K562 (cell line): Measurements from ENCODE around the gene DNAL4. TPM values are rescaled to one million over a fixed set of nuclear protein-coding genes. Genes with fewer than 3 reads are reported as not detected.

Experiments
- ADNP ChIP-seq: fragments of 200-800 bp; sonication (Bioruptor generic); IDR thresholded peaks from 2 replicates; pipeline ENCODE4 v1.6.1; 2016; ENCODE audit warnings: missing genetic modification characterization, missing compliant biosample characterization
- BRCA1 ChIP-seq, 2 experiments: fragments of 450-650 bp in 1 of 2; sonication (generic) in 1 of 2; formaldehyde crosslinking in 1 of 2; IDR thresholded peaks; 2 replicates each; pipeline versions ENCODE4 v1.5.0 to v1.6.1; 2017 to 2020; ENCODE audit warnings: mild to moderate bottlenecking in 1 of 2, missing genetic modification reagents in 1 of 2
- CBFA2T2 ChIP-seq: fragments of 450-650 bp; conservative IDR thresholded peaks from 2 replicates; pipeline ENCODE4 v1.6.1; 2017; ENCODE audit warnings: mild to moderate bottlenecking
- CGGBP1 ChIP-seq: fragments of 250-450 bp; sonication (Bioruptor Pico); IDR thresholded peaks from 2 replicates; pipeline ENCODE4 v1.9.0; 2021; ENCODE audit warnings: mild to moderate bottlenecking
- DDX20 ChIP-seq: fragments of 450-650 bp; IDR thresholded peaks from 2 replicates; pipeline ENCODE4 v1.6.1; 2016; ENCODE audit warnings: missing genetic modification characterization, low read depth, mild to moderate bottlenecking, missing compliant biosample characterization, moderate library complexity
- ELF4 ChIP-seq: fragments of 450-650 bp; formaldehyde crosslinking; IDR thresholded peaks from 2 replicates; pipeline ENCODE4 v1.4.0; 2022; ENCODE audit warnings: missing genetic modification characterization
- HCFC1 ChIP-seq: IDR thresholded peaks from 2 replicates; pipeline ENCODE4 v1.6.1; 2012; ENCODE audit warnings: low read depth, low read length, improper control_type of control experiment
- HNRNPK ChIP-seq: fragments of 200-400 bp; formaldehyde crosslinking; IDR thresholded peaks from one replicate; pipeline ENCODE4 v1.6.1; 2018; ENCODE audit warnings: mild to moderate bottlenecking, low read depth, low read length; ENCODE audit not compliant: poor library complexity, severe bottlenecking
- HSF4 ChIP-seq: fragments of 250-450 bp; sonication (Bioruptor Pico); IDR thresholded peaks from 2 replicates; pipeline ENCODE4 v2.1.2; 2022; ENCODE audit warnings: mild to moderate bottlenecking, moderate library complexity, borderline replicate concordance
- KHSRP ChIP-seq: fragments of 450-650 bp; IDR thresholded peaks from 2 replicates; pipeline ENCODE4 v1.6.1; 2017
- LARP7 ChIP-seq: fragments of 450-650 bp; IDR thresholded peaks from 2 replicates; pipeline ENCODE4 v1.6.1; 2016
- MAFK ChIP-seq: IDR thresholded peaks from 2 replicates; pipeline ENCODE4 v1.6.1; 2011; ENCODE audit warnings: low read length, improper control_type of control experiment
- NR0B1 ChIP-seq: fragments of 450-650 bp; IDR thresholded peaks from one replicate; pipeline ENCODE4 v1.6.1; 2018; ENCODE audit warnings: mild to moderate bottlenecking, moderate library complexity; ENCODE audit not compliant: partially characterized antibody
- SMARCA4 ChIP-seq: fragments of 450-650 bp; IDR thresholded peaks from 2 replicates; pipeline ENCODE4 v1.6.1; 2016
- SMARCC2 ChIP-seq: fragments of 450-650 bp; IDR thresholded peaks from 2 replicates; pipeline ENCODE4 v1.6.1; 2017; ENCODE audit warnings: antibody characterized with exemption, moderate library complexity, mild to moderate bottlenecking, low read depth
- TAF15 ChIP-seq: fragments of 200-400 bp; formaldehyde crosslinking; IDR thresholded peaks from 2 replicates; pipeline ENCODE4 v1.6.1; 2017; ENCODE audit warnings: mild to moderate bottlenecking, low read depth, low read length, moderate library complexity
- TBL1XR1 ChIP-seq, 2 experiments: IDR thresholded peaks; 2 replicates each; pipeline ENCODE4 v1.6.1; 2012; ENCODE audit warnings: improper control_type of control experiment in 2 of 2, low read length in 2 of 2, mild to moderate bottlenecking in 1 of 2
- THRA ChIP-seq: fragments of 450-650 bp; IDR thresholded peaks from 2 replicates; pipeline ENCODE4 v1.6.1; 2017; ENCODE audit warnings: mild to moderate bottlenecking, moderate library complexity
- USF1 ChIP-seq: sonication (generic); formaldehyde crosslinking; IDR thresholded peaks from 2 replicates; pipeline ENCODE4 v1.9.0; 2022; ENCODE audit warnings: mild to moderate bottlenecking, missing genetic modification reagents
- ZBTB5 ChIP-seq: fragments of 450-650 bp; IDR thresholded peaks from 2 replicates; pipeline ENCODE4 v1.6.1; 2017; ENCODE audit warnings: antibody characterized with exemption
- ZEB2 ChIP-seq: fragments of 450-650 bp; IDR thresholded peaks from 2 replicates; pipeline ENCODE4 v1.6.1; 2016
- ZNF436 ChIP-seq: fragments of 250-450, 450-650 bp; sonication (Bioruptor Pico); formaldehyde crosslinking; IDR thresholded peaks from 2 replicates; pipeline ENCODE4 v1.7.0; 2020; ENCODE audit warnings: mild to moderate bottlenecking
- ZNF707 ChIP-seq: fragments of 250-450 bp; sonication (Bioruptor Pico); conservative IDR thresholded peaks from 2 replicates; pipeline ENCODE4 v1.8.0; 2022; ENCODE audit warnings: inconsistent platforms, mild to moderate bottlenecking, moderate library complexity
- ZZZ3 ChIP-seq: fragments of 450-650 bp; IDR thresholded peaks from 2 replicates; pipeline ENCODE4 v1.6.1; 2016; ENCODE audit warnings: antibody characterized with exemption, mild to moderate bottlenecking, moderate library complexity
- polyA plus RNA-seq, 8 experiments: library from polyadenylated mRNA; depleted of rRNA in 4 of 8; stranded (reverse) in 5 of 8; unstranded in 3 of 8; fragments of >200 nt; fragmentation: Nextera tagmentation in 2 of 8; fragmentation: Illumina TruSeq in 1 of 8; extraction: Ambion mirVana in 2 of 8; extraction: Trizol in 1 of 8; gene quantifications; 2 replicates each; pipeline versions ENCODE4 v1.2.1 to v1.2.3, GENCODE V29; 2011 to 2014; ENCODE audit warnings: inconsistent platforms in 1 of 8, missing spikeins in 1 of 8
- total RNA-seq, 7 experiments: library from RNA; depleted of rRNA in 6 of 7; stranded (reverse); fragments of >200 nt in 6 of 7; fragmentation: Illumina TruSeq in 2 of 7; extraction: Trizol in 2 of 7; gene quantifications; 2 replicates each; pipeline versions ENCODE4 v1.2.1 to v1.2.3, GENCODE V29; 2011 to 2021; ENCODE audit warnings: low replicate concordance in 1 of 7

The DNAL4 gene
- total and polyA plus RNA-seq, 9 of the 15 experiments (the other 6 are each of a cell fraction or from before 2014, with no cell fraction given) = 0.20 to 9.4 (median 5.2) TPM

- TF ChIP-seq CGGBP1 = no peak
- TF ChIP-seq HCFC1 = no peak
- no peak for TF ChIP-seq NR0B1
- no peak for TF ChIP-seq USF1 (CRISPR knock-in tag)
- peak; percentile 97 for TF ChIP-seq ZBTB5
- no peak for TF ChIP-seq TAF15
- TF ChIP-seq ZZZ3 = no peak
- no peak for TF ChIP-seq KHSRP
- no peak for TF ChIP-seq SMARCA4
- TF ChIP-seq BRCA1 (IDR thresholded peaks at IDR 0.05) = no peak
- TF ChIP-seq BRCA1 (CRISPR knock-in tag; IDR thresholded peaks at IDR 0.05) = no peak
- no peak for TF ChIP-seq ADNP (tag)
- TF ChIP-seq THRA = no peak
- TF ChIP-seq CBFA2T2 = no peak
- TF ChIP-seq SMARCC2 = no peak
- TF ChIP-seq ZNF707 (CRISPR knock-in tag) = no peak
- no peak for TF ChIP-seq ZNF436 (CRISPR knock-in tag)
- no peak for TF ChIP-seq DDX20 (tag)
- TF ChIP-seq LARP7 = no peak
- no peak for TF ChIP-seq TBL1XR1 (IDR thresholded peaks at IDR 0.05; ENCODE audit: low read length in 2 of 2)
- no peak for TF ChIP-seq ELF4
- no peak for TF ChIP-seq HNRNPK
- TF ChIP-seq ZEB2 = no peak
- no peak for TF ChIP-seq HSF4
- TF ChIP-seq MAFK = no peak
Observed at GRCh38 chr22:38755155-38755910, 38.6 kb downstream of the DNAL4 start (continued).
